DOHH2 (cell line): Measurements from ENCODE around the gene ADNP.

Source experiments
- H3F3A ChIP-seq: fragments of 200-600 bp; sonication (generic), shearing (Covaris generic); 2 replicates; pipeline ENCODE4 v1.6.0; 2016; ENCODE audit warnings: antibody characterized with exemption, mild to moderate bottlenecking; ENCODE audit not compliant: control insufficient read depth, insufficient read depth
- H3K27ac ChIP-seq: fragments of 200-600 bp; sonication (generic); 2 replicates; pipeline ENCODE4 v1.5.1; 2014; ENCODE audit warnings: low read depth, mild to moderate bottlenecking, low read length, moderate library complexity
- H3K27me3 ChIP-seq: fragments of 200-600 bp; sonication (generic); 2 replicates; pipeline ENCODE4 v1.6.1; 2014; ENCODE audit warnings: mild to moderate bottlenecking, low read length, mixed read lengths; ENCODE audit not compliant: control insufficient read depth
- H3K36me3 ChIP-seq: fragments of 200-600 bp; sonication (generic); 2 replicates; pipeline ENCODE4 v1.6.1; 2014; ENCODE audit warnings: mild to moderate bottlenecking, low read length, moderate library complexity, mixed read lengths; ENCODE audit not compliant: control insufficient read depth
- H3K4me1 ChIP-seq: fragments of 200-600 bp; sonication (generic); 2 replicates; pipeline ENCODE4 v1.6.1; 2014; ENCODE audit warnings: mild to moderate bottlenecking, low read length, mixed read lengths; ENCODE audit not compliant: control insufficient read depth
- H3K4me2 ChIP-seq: fragments of 200-600 bp; sonication (generic); 2 replicates; pipeline ENCODE4 v1.6.0; 2014; ENCODE audit warnings: mild to moderate bottlenecking, low read length, moderate library complexity
- H3K4me3 ChIP-seq: fragments of 200-600 bp; sonication (generic); 2 replicates; pipeline ENCODE4 v1.5.1; 2014; ENCODE audit warnings: mild to moderate bottlenecking, low read length, mixed read lengths
- H3K79me2 ChIP-seq: fragments of 200-600 bp; sonication (generic); 2 replicates; pipeline ENCODE4 v1.6.1; 2014; ENCODE audit warnings: mild to moderate bottlenecking, low read length, mixed read lengths; ENCODE audit not compliant: control insufficient read depth
- H3K9me2 ChIP-seq: fragments of 200-600 bp; sonication (generic); replicated peaks from 2 replicates; pipeline ENCODE4 v1.6.1; 2014; ENCODE audit warnings: mild to moderate bottlenecking, low read length, mixed read lengths; ENCODE audit not compliant: control insufficient read depth
- H3K9me3 ChIP-seq: fragments of 200-600 bp; sonication (generic); 2 replicates; pipeline ENCODE4 v1.6.1; 2014; ENCODE audit warnings: antibody characterized with exemption, low read length, mixed read lengths; ENCODE audit not compliant: control insufficient read depth, insufficient read depth
- H4K20me1 ChIP-seq: fragments of 200-600 bp; sonication (generic); 2 replicates; pipeline ENCODE4 v1.6.0; 2014; ENCODE audit warnings: low read depth, mild to moderate bottlenecking, antibody characterized with exemption, low read length, moderate library complexity; ENCODE audit not compliant: control insufficient read depth, insufficient read depth
- EZH2phosphoT487 ChIP-seq: fragments of 200-600 bp; sonication (generic); IDR thresholded peaks from 2 replicates; pipeline ENCODE4 v1.6.1; 2017; ENCODE audit warnings: borderline replicate concordance, mild to moderate bottlenecking, antibody characterized with exemption, low read length, moderate library complexity, mixed read lengths
- TF ChIP-seq, protein P1 (sequence below): fragments of 200-600 bp; sonication (generic); IDR thresholded peaks from one replicate; pipeline ENCODE4 v1.5.1; 2014; ENCODE audit warnings: antibody characterized with exemption, mild to moderate bottlenecking, low read depth, low read length; ENCODE audit not compliant: poor library complexity, severe bottlenecking

The ADNP gene

GRCh38 chr20:50901301-50901700 is 29.9 kb downstream of the ADNP start:
- H3K36me3 ChIP-seq = peaks cover 94% of the 10 kb centered on the region
- H3K79me2 ChIP-seq = peaks cover 75% of the 10 kb centered on the region
- TF ChIP-seq, protein P1, sequence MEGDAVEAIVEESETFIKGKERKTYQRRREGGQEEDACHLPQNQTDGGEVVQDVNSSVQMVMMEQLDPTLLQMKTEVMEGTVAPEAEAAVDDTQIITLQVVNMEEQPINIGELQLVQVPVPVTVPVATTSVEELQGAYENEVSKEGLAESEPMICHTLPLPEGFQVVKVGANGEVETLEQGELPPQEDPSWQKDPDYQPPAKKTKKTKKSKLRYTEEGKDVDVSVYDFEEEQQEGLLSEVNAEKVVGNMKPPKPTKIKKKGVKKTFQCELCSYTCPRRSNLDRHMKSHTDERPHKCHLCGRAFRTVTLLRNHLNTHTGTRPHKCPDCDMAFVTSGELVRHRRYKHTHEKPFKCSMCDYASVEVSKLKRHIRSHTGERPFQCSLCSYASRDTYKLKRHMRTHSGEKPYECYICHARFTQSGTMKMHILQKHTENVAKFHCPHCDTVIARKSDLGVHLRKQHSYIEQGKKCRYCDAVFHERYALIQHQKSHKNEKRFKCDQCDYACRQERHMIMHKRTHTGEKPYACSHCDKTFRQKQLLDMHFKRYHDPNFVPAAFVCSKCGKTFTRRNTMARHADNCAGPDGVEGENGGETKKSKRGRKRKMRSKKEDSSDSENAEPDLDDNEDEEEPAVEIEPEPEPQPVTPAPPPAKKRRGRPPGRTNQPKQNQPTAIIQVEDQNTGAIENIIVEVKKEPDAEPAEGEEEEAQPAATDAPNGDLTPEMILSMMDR = no peak
- TF ChIP-seq EZH2phosphoT487 = no peak

DNA sequence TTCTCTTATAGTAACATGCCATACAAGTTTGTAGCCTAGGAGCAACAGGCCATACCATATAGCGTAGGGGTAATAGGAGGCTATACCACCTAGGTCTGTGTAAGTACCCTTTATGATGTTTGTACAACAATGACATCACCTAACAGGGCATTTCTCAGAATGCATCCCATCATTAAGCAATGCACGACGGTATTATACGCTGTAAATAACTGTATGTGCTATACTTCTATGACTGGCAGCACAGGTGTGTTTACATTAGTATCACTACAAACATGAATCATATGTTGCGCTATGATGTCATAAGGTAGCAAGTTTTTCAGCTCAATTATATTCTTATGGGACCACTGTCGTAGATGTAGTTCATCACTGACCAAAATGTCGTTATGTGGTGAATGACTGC is 31.0 kb downstream of the ADNP start:
- no peak for TF ChIP-seq EZH2phosphoT487
- TF ChIP-seq, protein P1 = no peak
- H3K27ac ChIP-seq = no peak overlapping the region
- H3K27me3 ChIP-seq = no peaks in the 10 kb centered on the region
- H3K9me3 ChIP-seq = no peaks in the 10 kb centered on the region
- H3K4me3 ChIP-seq = no peak overlapping the region
- no peak overlapping the region for H3K4me2 ChIP-seq
- no peaks in the 10 kb centered on the region for H3K4me1 ChIP-seq
- H3K36me3 ChIP-seq = peaks cover 89% of the 10 kb centered on the region
- peaks cover 65% of the 10 kb centered on the region for H3K79me2 ChIP-seq
- peaks cover 28% of the 10 kb centered on the region for H4K20me1 ChIP-seq
- peaks cover 31% of the 10 kb centered on the region for H3F3A ChIP-seq
- H3K9me2 ChIP-seq = no peaks in the 10 kb centered on the region

More at GRCh38 chr20:50901301-50901700, 29.9 kb downstream of the ADNP start:
- Histone ChIP-seq H3K4me2 (no peak overlapping the region), H4K20me1 (peaks cover 28% of the 10 kb centered on the region), H3K27me3 (no peaks in the 10 kb centered on the region), H3K4me3 (no peak overlapping the region), H3K27ac (no peak overlapping the region), H3K9me3 (no peaks in the 10 kb centered on the region), H3K9me2 (no peaks in the 10 kb centered on the region), H3K4me1 (no peaks in the 10 kb centered on the region), H3F3A (peaks cover 34% of the 10 kb centered on the region)

GRCh38 chr20:50898475-50898874 is 32.8 kb downstream of the ADNP start:
- Histone ChIP-seq H3K36me3 (peaks cover 89% of the 10 kb centered on the region), H3K4me2 (no peak overlapping the region), H3K4me3 (no peak overlapping the region), H3F3A (peaks cover 31% of the 10 kb centered on the region), H3K4me1 (no peaks in the 10 kb centered on the region), H3K79me2 (peaks cover 47% of the 10 kb centered on the region), H3K9me2 (no peaks in the 10 kb centered on the region), H4K20me1 (peaks cover 20% of the 10 kb centered on the region), H3K27ac (no peak overlapping the region), H3K9me3 (no peaks in the 10 kb centered on the region), H3K27me3 (no peaks in the 10 kb centered on the region)
- TF ChIP-seq, protein P1 = no peak
- TF ChIP-seq EZH2phosphoT487 = no peak
